HG02642 (cell line): Measurements from ENCODE around the gene SMIM9.
"Not testable (repeated sequence)": the region's sequence is repeated elsewhere in the genome, so short reads cannot be mapped to it uniquely, and the experiment has no call there.

Source experiments
- ATAC-seq: cut with Tn5 transposase; IDR thresholded peaks from one replicate; pipeline ENCODE4 v1.9.1; 2021; ENCODE audit warnings: mild to moderate bottlenecking; ENCODE audit not compliant: unreplicated experiment, poor library complexity

SMIM9 gene

GRCh38 chrX:154834562-154834961, at the start of gene SMIM9:
Gene SMIM9 (minus strand): TSS chrX:154834662. CDS start chrX:154830856, 3,806 bp downstream.
- no peak for ATAC-seq

- ATAC-seq: not testable (repeated sequence)
These were observed 49.6 kb upstream of the SMIM9 start for GRCh38 chrX:154884069-154884468.

- ATAC-seq: no peak
These were observed 38.9 kb upstream of the SMIM9 start for GRCh38 chrX:154873329-154873728.

- not testable (repeated sequence) for ATAC-seq
These were observed 34.1 kb upstream of the SMIM9 start for GRCh38 chrX:154868522-154868921.

- ATAC-seq: no peak
These were observed 20.8 kb upstream of the SMIM9 start for GRCh38 chrX:154855256-154855655.

- no peak for ATAC-seq
These were observed 16.6 kb upstream of the SMIM9 start for GRCh38 chrX:154850957-154851611.

GRCh38 chrX:154840856-154841255, 6.4 kb upstream of the SMIM9 start:
- no peak for ATAC-seq

GRCh38 chrX:154836163-154836562, 1.7 kb upstream of the SMIM9 start:
- no peak for ATAC-seq

- no peak for ATAC-seq
These were observed 652 bp downstream of the SMIM9 start for GRCh38 chrX:154833746-154834274.

- no peak for ATAC-seq
These were observed 4.5 kb downstream of the SMIM9 start for GRCh38 chrX:154829926-154830442.

GRCh38 chrX:154829134-154829533, 5.3 kb downstream of the SMIM9 start:
- ATAC-seq: no peak

GRCh38 chrX:154828016-154828408, 6.5 kb downstream of the SMIM9 start:
- ATAC-seq: no peak

- peak; percentile 95 for ATAC-seq
These were observed 7.1 kb downstream of the SMIM9 start for GRCh38 chrX:154827194-154828015.

GRCh38 chrX:154825586-154825985, 8.9 kb downstream of the SMIM9 start:
- ATAC-seq: not testable (repeated sequence)

- ATAC-seq: no peak
These were observed 9.8 kb downstream of the SMIM9 start for GRCh38 chrX:154824638-154825037.

GRCh38 chrX:154822029-154822428, 12.4 kb downstream of the SMIM9 start:
- ATAC-seq: no peak

GRCh38 chrX:154821523-154821922, 12.9 kb downstream of the SMIM9 start:
- no peak for ATAC-seq

GRCh38 chrX:154819771-154820341, 14.6 kb downstream of the SMIM9 start:
- ATAC-seq: no peak

- ATAC-seq: no peak
These were observed 15.3 kb downstream of the SMIM9 start for GRCh38 chrX:154818916-154819770.

- ATAC-seq: not testable (repeated sequence)
These were observed 17.3 kb downstream of the SMIM9 start for GRCh38 chrX:154817048-154817618.
